Loucy (cell line): ENCODE results near the gene MAGIX.

ENCODE experiments used
- H2AFZ ChIP-seq: fragments of 200-600 bp; sonication (generic); 2 replicates; pipeline ENCODE4 v1.6.0; 2016; ENCODE audit warnings: antibody characterized with exemption, mild to moderate bottlenecking, low read length, moderate library complexity
- H3F3A ChIP-seq: fragments of 200-600 bp; 2 replicates; pipeline ENCODE4 v1.6.0; 2016; ENCODE audit warnings: antibody characterized with exemption, low read depth, mild to moderate bottlenecking
- H3K27me3 ChIP-seq: fragments of 200-600 bp; sonication (generic); 2 replicates; pipeline ENCODE4 v1.6.1; 2014; ENCODE audit warnings: low read length, mild to moderate bottlenecking; ENCODE audit not compliant: insufficient read depth, poor library complexity, severe bottlenecking
- H3K36me3 ChIP-seq: fragments of 200-600 bp; sonication (generic); 2 replicates; pipeline ENCODE4 v1.6.1; 2016; ENCODE audit warnings: low read length; ENCODE audit not compliant: insufficient read depth
- H3K4me1 ChIP-seq: fragments of 200-600 bp; sonication (generic); 2 replicates; pipeline ENCODE4 v1.5.1; 2014; ENCODE audit warnings: low read length, mild to moderate bottlenecking; ENCODE audit not compliant: insufficient read depth, poor library complexity, severe bottlenecking
- H3K4me2 ChIP-seq: fragments of 200-600 bp; sonication (generic); 2 replicates; pipeline ENCODE4 v1.6.0; 2014; ENCODE audit warnings: antibody characterized with exemption, low read length, low read depth, mild to moderate bottlenecking; ENCODE audit not compliant: poor library complexity, severe bottlenecking
- H3K4me3 ChIP-seq: fragments of 200-600 bp; sonication (generic); 2 replicates; pipeline ENCODE4 v1.5.1; 2014; ENCODE audit warnings: low read length, mild to moderate bottlenecking, mixed read lengths; ENCODE audit not compliant: poor library complexity, severe bottlenecking
- H3K79me2 ChIP-seq: fragments of 200-600 bp; sonication (generic); 2 replicates; pipeline ENCODE4 v1.6.1; 2014; ENCODE audit warnings: low read length; ENCODE audit not compliant: insufficient read depth
- H3K9ac ChIP-seq: fragments of 200-600 bp; sonication (generic); 2 replicates; pipeline ENCODE4 v1.6.0; 2014; ENCODE audit warnings: mild to moderate bottlenecking, low read depth, low read length, moderate library complexity; ENCODE audit not compliant: poor library complexity, severe bottlenecking
- H3K9me2 ChIP-seq: fragments of 200-600 bp; sonication (generic); replicated peaks from 2 replicates; pipeline ENCODE4 v1.6.1; 2016; ENCODE audit warnings: low read depth, low read length, mixed read lengths
- H3K9me3 ChIP-seq: fragments of 200-600 bp; sonication (generic); 2 replicates; pipeline ENCODE4 v1.6.1; 2014; ENCODE audit warnings: mild to moderate bottlenecking, antibody characterized with exemption, low read length, low read depth; ENCODE audit not compliant: insufficient read depth
- H4K20me1 ChIP-seq: fragments of 200-600 bp; sonication (generic); 2 replicates; pipeline ENCODE4 v1.6.0; 2014; ENCODE audit warnings: antibody characterized with exemption, low read length, mild to moderate bottlenecking; ENCODE audit not compliant: insufficient read depth, poor library complexity, severe bottlenecking
- EZH2phosphoT487 ChIP-seq: fragments of 200-600 bp; IDR thresholded peaks from 2 replicates; pipeline ENCODE4 v1.6.1; 2018; ENCODE audit warnings: antibody characterized with exemption, mild to moderate bottlenecking, moderate library complexity, borderline replicate concordance
- TF ChIP-seq, protein P1 (sequence below): fragments of 200-600 bp; sonication (generic); conservative IDR thresholded peaks from 2 replicates; pipeline ENCODE4 v1.5.1; 2014; ENCODE audit warnings: mild to moderate bottlenecking, antibody characterized with exemption, low read length

The MAGIX gene

GRCh38 chrX:49160908-49161307 lies 1.6 kb upstream of the MAGIX start:
- H3K79me2 ChIP-seq, result no peaks in the 10 kb centered on the region
- no peak overlapping the region for H3K4me3 ChIP-seq
- H4K20me1 ChIP-seq, result no peaks in the 10 kb centered on the region
- no peak overlapping the region for H3K9ac ChIP-seq
- no peak overlapping the region for H2AFZ ChIP-seq
- TF ChIP-seq, protein P1, sequence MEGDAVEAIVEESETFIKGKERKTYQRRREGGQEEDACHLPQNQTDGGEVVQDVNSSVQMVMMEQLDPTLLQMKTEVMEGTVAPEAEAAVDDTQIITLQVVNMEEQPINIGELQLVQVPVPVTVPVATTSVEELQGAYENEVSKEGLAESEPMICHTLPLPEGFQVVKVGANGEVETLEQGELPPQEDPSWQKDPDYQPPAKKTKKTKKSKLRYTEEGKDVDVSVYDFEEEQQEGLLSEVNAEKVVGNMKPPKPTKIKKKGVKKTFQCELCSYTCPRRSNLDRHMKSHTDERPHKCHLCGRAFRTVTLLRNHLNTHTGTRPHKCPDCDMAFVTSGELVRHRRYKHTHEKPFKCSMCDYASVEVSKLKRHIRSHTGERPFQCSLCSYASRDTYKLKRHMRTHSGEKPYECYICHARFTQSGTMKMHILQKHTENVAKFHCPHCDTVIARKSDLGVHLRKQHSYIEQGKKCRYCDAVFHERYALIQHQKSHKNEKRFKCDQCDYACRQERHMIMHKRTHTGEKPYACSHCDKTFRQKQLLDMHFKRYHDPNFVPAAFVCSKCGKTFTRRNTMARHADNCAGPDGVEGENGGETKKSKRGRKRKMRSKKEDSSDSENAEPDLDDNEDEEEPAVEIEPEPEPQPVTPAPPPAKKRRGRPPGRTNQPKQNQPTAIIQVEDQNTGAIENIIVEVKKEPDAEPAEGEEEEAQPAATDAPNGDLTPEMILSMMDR, result no peak
- no peak for TF ChIP-seq EZH2phosphoT487
- no peaks in the 10 kb centered on the region for H3K9me2 ChIP-seq
- H3K9me3 ChIP-seq, result no peaks in the 10 kb centered on the region
- 0 out of 2 replicates have a peak, but pooled peaks cover 1% of the 10 kb centered on the region for H3F3A ChIP-seq
- no peaks in the 10 kb centered on the region for H3K36me3 ChIP-seq
- H3K4me2 ChIP-seq, result no peak overlapping the region
- no peaks in the 10 kb centered on the region for H3K27me3 ChIP-seq
- peaks cover 11% of the 10 kb centered on the region for H3K4me1 ChIP-seq

- Histone ChIP-seq H4K20me1 (no peaks in the 10 kb centered on the region), H3K27me3 (no peaks in the 10 kb centered on the region), H3K9me3 (no peaks in the 10 kb centered on the region), H3K36me3 (no peaks in the 10 kb centered on the region), H3K4me2 (no peak overlapping the region), H3K9ac (no peak overlapping the region), H3K4me3 (no peak overlapping the region), H2AFZ (no peak overlapping the region), H3K9me2 (no peaks in the 10 kb centered on the region), H3K4me1 (peaks cover 17% of the 10 kb centered on the region), H3F3A (peaks cover 2% of the 10 kb centered on the region; the same call in 1 of the 2 replicates), H3K79me2 (no peaks in the 10 kb centered on the region)
- no peak for TF ChIP-seq EZH2phosphoT487
- TF ChIP-seq, protein P1, result no peak
Measured at GRCh38 chrX:49161632-49162031, 926 bp upstream of the MAGIX start.

DNA sequence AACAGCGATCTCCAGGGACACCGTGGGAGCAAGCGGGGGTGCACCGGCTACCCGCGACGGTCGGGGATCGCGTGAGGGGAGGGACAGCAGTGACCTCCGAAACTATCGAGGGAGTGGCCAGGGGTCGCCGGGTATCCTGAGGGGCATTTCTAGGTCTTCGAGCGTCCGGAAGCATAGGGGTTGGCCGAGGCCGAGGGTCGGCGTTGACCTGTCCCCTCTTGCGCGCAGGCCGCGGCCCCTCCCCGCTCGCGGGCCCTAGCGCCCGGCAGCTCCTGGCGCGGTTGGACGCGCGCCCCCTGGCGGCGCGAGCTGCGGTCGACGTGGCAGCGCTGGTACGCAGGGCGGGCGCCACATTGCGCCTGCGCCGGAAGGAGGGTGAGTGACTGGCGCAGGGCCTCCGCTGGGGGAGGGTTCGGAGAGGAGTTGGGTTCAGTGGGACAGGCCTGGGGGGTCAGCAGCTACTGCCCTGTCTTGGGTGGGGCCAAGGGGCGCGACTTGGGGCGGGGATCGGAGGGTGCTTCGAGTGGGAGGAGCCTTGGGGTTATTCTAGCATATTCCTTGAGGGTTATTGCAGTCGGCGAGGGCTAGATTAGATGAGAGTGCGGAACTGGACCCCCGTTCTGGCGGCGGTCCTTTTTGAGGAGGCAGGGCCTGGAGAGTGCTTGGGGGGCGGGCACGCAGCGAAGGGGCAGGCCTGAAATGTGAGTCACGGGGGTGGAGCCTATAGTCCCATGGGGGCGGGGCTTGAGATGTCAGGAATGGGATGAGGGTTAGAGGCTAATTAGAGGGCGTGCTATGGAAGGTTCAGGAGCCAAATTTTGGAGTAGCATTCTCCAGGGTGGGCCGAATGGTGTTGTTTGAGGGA lies 1.2 kb downstream of the MAGIX start:
- H3K9ac ChIP-seq, result peak overlapping the region; percentile 79
- H2AFZ ChIP-seq, result peak overlapping the region; percentile 64; the same call in 1 of the 2 replicates
- H3K9me3 ChIP-seq, result no peaks in the 10 kb centered on the region
- H3K4me2 ChIP-seq, result peak overlapping the region; percentile 76
- H3K9me2 ChIP-seq, result no peaks in the 10 kb centered on the region
- peak overlapping the region; percentile 70 for H3K4me3 ChIP-seq
- H3F3A ChIP-seq, result peaks cover 8% of the 10 kb centered on the region; the same call in 1 of the 2 replicates
- no peaks in the 10 kb centered on the region for H4K20me1 ChIP-seq
- H3K36me3 ChIP-seq, result no peaks in the 10 kb centered on the region
- H3K27me3 ChIP-seq, result no peaks in the 10 kb centered on the region
- TF ChIP-seq, protein P1, result peak; percentile 54
- no peak for TF ChIP-seq EZH2phosphoT487
- peaks cover 18% of the 10 kb centered on the region for H3K4me1 ChIP-seq
- no peaks in the 10 kb centered on the region for H3K79me2 ChIP-seq
